Lower lobe of right lung (tissue), 2 donors: ENCODE results near the gene CLPTM1L. TPM values are rescaled to one million over a fixed set of nuclear protein-coding genes. Genes with fewer than 3 reads are reported as not detected.

Source experiments
- ATAC-seq, 2 donors: fragments of 200-7000 bp; cut with Tn5 transposase; one replicate each; pipeline ENCODE4 v1.9.1; 2020 to 2022; ENCODE audit warnings: mild to moderate bottlenecking in 2 of 2, moderate library complexity in 2 of 2
- DNase-seq: peaks from one replicate; pipeline ENCODE4 v3.0.0-alpha.2; 2020
- H3K27ac ChIP-seq: fragments of 200-600 bp; one replicate; pipeline ENCODE4 v1.8.0; 2022
- H3K27me3 ChIP-seq: fragments of 200-600 bp; one replicate; pipeline ENCODE4 v1.8.0; 2022; ENCODE audit warnings: low read depth
- H3K36me3 ChIP-seq: fragments of 200-600 bp; one replicate; pipeline ENCODE4 v1.8.0; 2022; ENCODE audit warnings: mild to moderate bottlenecking
- H3K4me1 ChIP-seq: fragments of 200-600 bp; one replicate; pipeline ENCODE4 v1.8.0; 2022
- H3K4me3 ChIP-seq: fragments of 200-600 bp; one replicate; pipeline ENCODE4 v1.8.0; 2022; ENCODE audit warnings: mild to moderate bottlenecking
- H3K9me3 ChIP-seq: fragments of 200-600 bp; one replicate; pipeline ENCODE4 v1.8.0; 2022
- CTCF ChIP-seq: fragments of 200-600 bp; IDR thresholded peaks from one replicate; pipeline ENCODE4 v1.8.0; 2022; ENCODE audit warnings: antibody characterized with exemption, mild to moderate bottlenecking
- intact Hi-C: fragments of 100-400 bp; cut with DNase I; formaldehyde crosslinking; loops from one replicate; pipeline ENCODE4 v1.11.0; 2022
- total RNA-seq: library from RNA; stranded (reverse); fragmentation: NEBNext Ultra II Directional; extraction: Animal tissue kit (Norgen Biotek cat#: 25700); gene quantifications from one replicate; pipeline ENCODE4 v1.2.1, GENCODE V29; 2021
- donor health status: DM: no; HTN: yes; CAD: no; lungs with severe emphysema.

The CLPTM1L gene
- total RNA-seq, 1 donor from 2014 or later: 135 TPM

GRCh38 chr5:1299961-1300360 lies 44.9 kb downstream of the CLPTM1L start:
- H3K27ac ChIP-seq: no peak overlapping the region
- H3K36me3 ChIP-seq: no peaks in the 10 kb centered on the region
- peak; percentile 35 for DNase-seq
- H3K4me3 ChIP-seq: no peak overlapping the region
- no peak for TF ChIP-seq CTCF
- peaks cover 22% of the 10 kb centered on the region for H3K27me3 ChIP-seq
- no peak for ATAC-seq
- H3K4me1 ChIP-seq: no peaks in the 10 kb centered on the region
- intact Hi-C loops: no loop called here
- H3K9me3 ChIP-seq: no peaks in the 10 kb centered on the region

GRCh38 chr5:1299511-1299850 lies 45.4 kb downstream of the CLPTM1L start:
- ATAC-seq (peak in 1 of 2 donors; percentile 5), DNase-seq (peak; percentile 36)
- Histone ChIP-seq H3K27me3 (peaks cover 26% of the 10 kb centered on the region), H3K9me3 (no peaks in the 10 kb centered on the region), H3K4me3 (no peak overlapping the region), H3K4me1 (no peaks in the 10 kb centered on the region), H3K36me3 (no peaks in the 10 kb centered on the region), H3K27ac (no peak overlapping the region)
- TF ChIP-seq CTCF: no peak
- intact Hi-C loops: no loop called here

DNA sequence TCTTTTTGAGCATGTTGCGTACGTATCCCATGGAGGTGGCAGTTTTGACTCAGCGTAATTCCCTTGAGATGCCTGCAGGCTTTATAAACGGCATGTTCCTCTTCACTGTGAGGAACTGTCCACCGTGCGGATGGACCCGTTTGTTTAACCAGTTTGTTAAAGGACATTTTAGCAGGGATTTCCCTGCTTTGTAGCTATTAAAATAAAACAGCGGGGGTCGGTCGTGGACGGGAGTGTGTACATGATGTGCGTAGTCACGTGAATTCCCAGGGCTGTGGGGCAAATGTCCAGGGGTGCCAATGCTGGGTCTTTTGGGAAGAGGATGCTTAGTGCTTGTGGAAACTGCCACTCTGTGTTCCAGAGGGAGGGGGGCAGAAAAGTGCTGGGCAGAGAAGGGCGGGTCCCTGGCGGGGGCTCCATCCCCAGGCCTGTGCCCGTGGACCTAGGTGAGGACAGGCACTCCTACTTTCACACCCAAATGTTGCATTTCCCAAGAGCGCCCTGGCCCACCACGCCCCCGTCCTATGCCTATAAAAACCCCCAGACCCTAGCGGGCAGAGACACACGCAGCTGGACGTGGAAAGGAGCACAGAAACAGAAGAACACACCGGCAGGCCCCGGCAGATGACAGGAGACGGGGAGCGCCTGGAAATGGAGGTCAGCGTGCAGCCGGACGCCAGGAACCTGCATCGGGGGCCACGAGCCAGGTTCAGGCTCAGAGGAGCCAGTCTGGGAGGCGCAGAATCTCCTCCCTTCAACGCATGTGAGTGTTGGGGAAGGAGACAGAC lies 46.0 kb downstream of the CLPTM1L start:
- intact Hi-C loops: no loop called here

DNA sequence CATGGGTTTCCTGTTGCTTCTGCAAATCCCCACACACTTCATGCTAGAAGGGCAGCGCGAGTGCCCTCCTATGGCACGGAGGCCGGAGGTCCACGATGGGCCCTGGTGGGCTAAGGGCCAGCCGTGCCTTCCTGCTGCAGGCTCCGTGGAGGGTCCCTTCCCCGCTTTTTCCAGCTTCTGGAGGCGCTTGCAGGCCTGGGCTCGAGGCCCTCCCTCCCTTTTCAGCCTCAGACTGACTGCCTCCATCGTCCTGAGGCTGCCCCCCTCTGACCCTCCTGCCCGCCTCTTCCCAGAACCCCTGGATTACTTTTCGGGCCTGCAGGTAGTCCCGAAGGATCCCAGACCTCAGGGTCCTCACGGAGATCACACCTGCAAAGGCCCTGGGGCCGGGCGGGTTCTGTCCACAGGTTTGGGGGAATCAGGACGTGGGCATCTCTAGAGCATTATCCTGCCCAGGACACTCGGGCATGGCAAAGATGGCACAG lies 46.8 kb downstream of the CLPTM1L start:
- Histone ChIP-seq H3K4me3 (no peak overlapping the region), H3K36me3 (no peaks in the 10 kb centered on the region), H3K9me3 (no peaks in the 10 kb centered on the region), H3K4me1 (no peaks in the 10 kb centered on the region), H3K27ac (no peak overlapping the region), H3K27me3 (peaks cover 40% of the 10 kb centered on the region)
- peak; percentile 33 for DNase-seq
- intact Hi-C loops: no loop called here
- TF ChIP-seq CTCF: no peak
- no peak for ATAC-seq

More for the DNA sequence above, 46.0 kb downstream of the CLPTM1L start:
- H3K27me3 ChIP-seq: peaks cover 32% of the 10 kb centered on the region
- no peaks in the 10 kb centered on the region for H3K36me3 ChIP-seq
- ATAC-seq (no peak), DNase-seq (peak; percentile 32)
- no peak overlapping the region for H3K4me3 ChIP-seq
- no peaks in the 10 kb centered on the region for H3K9me3 ChIP-seq
- H3K27ac ChIP-seq: no peak overlapping the region
- TF ChIP-seq CTCF: no peak
- H3K4me1 ChIP-seq: no peaks in the 10 kb centered on the region

GRCh38 chr5:1297243-1297642 lies 47.7 kb downstream of the CLPTM1L start:
- no peaks in the 10 kb centered on the region for H3K36me3 ChIP-seq
- TF ChIP-seq CTCF: no peak
- DNase-seq (no peak), ATAC-seq (no peak)
- no peaks in the 10 kb centered on the region for H3K9me3 ChIP-seq
- peaks cover 49% of the 10 kb centered on the region for H3K27me3 ChIP-seq
- no peak overlapping the region for H3K4me3 ChIP-seq
- no peak overlapping the region for H3K27ac ChIP-seq
- intact Hi-C loops: no loop called here
- no peaks in the 10 kb centered on the region for H3K4me1 ChIP-seq
